ENCODE data around the gene KDM2B.

Gene KDM2B

GRCh38 chr12:121565076-121565475 lies 15.7 kb downstream of the KDM2B start:
- TF ChIP-seq CTCF (IDR thresholded peaks at IDR 0.05; ENCODE audit: insufficient read depth, low read length, poor library complexity, severe bottlenecking), result no peak
- Histone ChIP-seq H3K4me3 (replicated peaks; ENCODE audit: low read depth, low read length) (no peak overlapping the region), H3K27me3 (replicated peaks; ENCODE audit: control insufficient read depth, insufficient read depth, low read length) (no peaks in the 10 kb centered on the region), H3K36me3 (ENCODE audit: control insufficient read depth, insufficient read depth, low read length) (no peaks in the 10 kb centered on the region)
- no peak for DNase-seq (ENCODE audit: extremely low read depth, insufficient read length)

GRCh38 chr12:121562488-121562887 lies 18.3 kb downstream of the KDM2B start:
- Histone ChIP-seq H3K36me3 (ENCODE audit: control insufficient read depth, insufficient read depth, low read length) (no peaks in the 10 kb centered on the region), H3K4me3 (replicated peaks; ENCODE audit: low read depth, low read length) (no peak overlapping the region), H3K27me3 (replicated peaks; ENCODE audit: control insufficient read depth, insufficient read depth, low read length) (no peaks in the 10 kb centered on the region)
- DNase-seq (ENCODE audit: extremely low read depth, insufficient read length), result no peak
- TF ChIP-seq CTCF (IDR thresholded peaks at IDR 0.05; ENCODE audit: insufficient read depth, low read length, poor library complexity, severe bottlenecking), result no peak

GRCh38 chr12:121561009-121561395 lies 19.8 kb downstream of the KDM2B start:
- H3K4me3 ChIP-seq (replicated peaks; ENCODE audit: low read depth, low read length), result no peak overlapping the region
- no peaks in the 10 kb centered on the region for H3K36me3 ChIP-seq (ENCODE audit: control insufficient read depth, insufficient read depth, low read length)
- no peaks in the 10 kb centered on the region for H3K27me3 ChIP-seq (replicated peaks; ENCODE audit: control insufficient read depth, insufficient read depth, low read length)
- DNase-seq (ENCODE audit: extremely low read depth, insufficient read length), result no peak
- TF ChIP-seq CTCF (IDR thresholded peaks at IDR 0.05; ENCODE audit: insufficient read depth, low read length, poor library complexity, severe bottlenecking), result no peak

- no peak for TF ChIP-seq CTCF (IDR thresholded peaks at IDR 0.05; ENCODE audit: insufficient read depth, low read length, poor library complexity, severe bottlenecking)
- H3K27me3 ChIP-seq (replicated peaks; ENCODE audit: control insufficient read depth, insufficient read depth, low read length), result no peaks in the 10 kb centered on the region
- H3K36me3 ChIP-seq (ENCODE audit: control insufficient read depth, insufficient read depth, low read length), result no peaks in the 10 kb centered on the region
- H3K4me3 ChIP-seq (replicated peaks; ENCODE audit: low read depth, low read length), result peak overlapping the region; percentile 35
- peak; percentile 54 for DNase-seq (ENCODE audit: extremely low read depth, insufficient read length)
These were observed 20.3 kb downstream of the KDM2B start for GRCh38 chr12:121560392-121561008.

GRCh38 chr12:121558956-121559355 lies 21.9 kb downstream of the KDM2B start:
- H3K27me3 ChIP-seq (replicated peaks; ENCODE audit: control insufficient read depth, insufficient read depth, low read length), result no peaks in the 10 kb centered on the region
- DNase-seq (ENCODE audit: extremely low read depth, insufficient read length), result no peak
- no peaks in the 10 kb centered on the region for H3K36me3 ChIP-seq (ENCODE audit: control insufficient read depth, insufficient read depth, low read length)
- no peak overlapping the region for H3K4me3 ChIP-seq (replicated peaks; ENCODE audit: low read depth, low read length)
- TF ChIP-seq CTCF (IDR thresholded peaks at IDR 0.05; ENCODE audit: insufficient read depth, low read length, poor library complexity, severe bottlenecking), result no peak

All from GM06990 (cell line).